DMS114 treated with DMSO at 0.1 percent for 48 hours (cell line): ENCODE measurements around the gene RPS6KA2.

Experiments used
- DNase-seq: peaks from one replicate; lab custom pipeline; 2025; ENCODE audit not compliant: unreplicated experiment; lab: John Stamatoyannopoulos, UW

RPS6KA2 gene

GRCh38 chr6:166627033-166627874 lies at the start of gene RPS6KA2:
Gene RPS6KA2 (minus strand): TSS chr6:166627251. CDS start chr6:166627019, 232 bp downstream.
- peak; percentile 94 for DNase-seq

DNA sequence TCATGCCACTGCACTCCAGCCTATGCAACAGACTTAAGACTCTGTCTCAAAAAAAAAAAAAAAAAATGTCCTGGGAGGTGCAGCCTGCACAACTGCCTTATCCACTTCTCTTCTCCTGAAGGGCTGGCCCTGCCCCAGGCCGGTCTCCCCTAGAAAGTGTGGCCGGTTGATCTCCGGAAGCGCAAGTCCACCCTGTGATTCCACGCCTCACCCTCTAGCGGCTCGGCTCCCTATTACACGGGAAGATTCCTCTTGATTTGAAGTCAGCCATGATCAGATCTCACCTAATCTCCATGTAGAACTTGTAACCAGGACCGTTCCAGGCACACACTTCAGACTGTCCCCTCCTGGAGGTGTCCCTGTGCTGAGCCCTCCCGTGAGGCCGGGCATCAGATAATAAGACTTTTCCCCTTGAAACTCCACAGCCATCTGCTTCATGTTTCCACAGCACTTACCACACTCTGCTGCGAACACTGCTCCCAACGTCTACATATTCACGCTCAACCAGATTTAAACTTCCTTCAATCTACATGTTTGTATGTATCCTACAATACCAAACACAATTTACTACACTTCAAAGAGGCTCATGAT lies 49.3 kb upstream of the RPS6KA2 start:
- no peak for DNase-seq

DNA sequence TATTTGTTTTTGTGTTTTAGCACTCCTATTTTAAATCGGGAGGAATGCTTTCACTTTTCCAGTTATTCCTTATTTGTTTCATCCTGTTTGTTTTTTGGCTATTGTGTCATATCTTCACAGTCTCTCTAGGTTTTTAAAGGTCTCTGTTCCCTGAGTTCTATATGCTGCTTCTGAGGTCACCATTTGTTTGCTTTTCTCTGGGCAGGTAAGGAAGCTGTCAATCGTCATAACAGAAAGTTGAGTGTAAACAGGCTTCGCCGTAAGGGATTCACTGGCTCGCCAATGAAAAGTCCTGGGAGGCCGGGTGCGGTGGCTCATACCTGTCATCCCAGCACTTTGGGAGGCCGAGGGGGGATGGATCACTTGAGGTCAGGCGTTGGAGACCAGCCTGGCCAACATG lies 48.7 kb upstream of the RPS6KA2 start:
- no peak for DNase-seq

DNA sequence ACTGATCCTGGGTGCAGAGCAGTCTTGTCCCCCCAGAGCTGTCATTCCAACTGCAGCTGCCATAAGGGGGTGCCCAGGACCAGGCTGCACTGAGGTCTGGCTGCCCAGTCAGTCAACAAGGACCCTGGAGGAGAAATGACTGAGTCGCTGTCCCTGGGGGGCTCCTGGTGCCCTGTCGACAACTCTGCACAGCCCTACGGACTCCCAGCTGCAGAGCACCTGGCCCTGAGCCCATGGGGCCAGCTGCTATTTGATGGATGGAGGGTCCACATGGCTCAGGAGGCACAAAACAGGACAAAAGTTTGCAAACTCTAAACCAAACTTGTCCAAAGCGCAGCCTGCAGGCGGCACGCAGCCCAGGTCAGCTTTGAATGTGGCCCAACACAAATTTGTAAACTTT lies 46.3 kb upstream of the RPS6KA2 start:
- DNase-seq = no peak

GRCh38 chr6:166672624-166673206 lies 45.7 kb upstream of the RPS6KA2 start:
- DNase-seq = no peak

DNA sequence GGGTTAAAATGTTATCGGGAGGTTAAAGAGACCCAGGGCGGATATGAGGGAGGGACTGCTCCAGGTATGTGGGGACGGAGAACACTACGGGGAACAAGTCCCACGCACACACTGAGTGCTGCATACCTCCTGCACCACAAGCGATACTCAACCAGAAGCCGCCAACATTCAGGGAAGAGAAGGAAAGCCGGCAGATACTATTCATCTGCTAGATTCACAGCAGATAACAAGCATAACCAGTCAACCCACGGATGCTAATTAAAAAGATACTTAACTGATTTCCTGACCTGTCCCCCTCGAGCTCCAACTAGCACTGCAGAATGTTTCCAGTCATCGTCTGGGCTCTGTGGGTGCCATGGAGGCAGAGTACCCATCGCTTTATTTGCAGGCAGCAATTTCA lies 45.1 kb upstream of the RPS6KA2 start:
- no peak for DNase-seq

DNA sequence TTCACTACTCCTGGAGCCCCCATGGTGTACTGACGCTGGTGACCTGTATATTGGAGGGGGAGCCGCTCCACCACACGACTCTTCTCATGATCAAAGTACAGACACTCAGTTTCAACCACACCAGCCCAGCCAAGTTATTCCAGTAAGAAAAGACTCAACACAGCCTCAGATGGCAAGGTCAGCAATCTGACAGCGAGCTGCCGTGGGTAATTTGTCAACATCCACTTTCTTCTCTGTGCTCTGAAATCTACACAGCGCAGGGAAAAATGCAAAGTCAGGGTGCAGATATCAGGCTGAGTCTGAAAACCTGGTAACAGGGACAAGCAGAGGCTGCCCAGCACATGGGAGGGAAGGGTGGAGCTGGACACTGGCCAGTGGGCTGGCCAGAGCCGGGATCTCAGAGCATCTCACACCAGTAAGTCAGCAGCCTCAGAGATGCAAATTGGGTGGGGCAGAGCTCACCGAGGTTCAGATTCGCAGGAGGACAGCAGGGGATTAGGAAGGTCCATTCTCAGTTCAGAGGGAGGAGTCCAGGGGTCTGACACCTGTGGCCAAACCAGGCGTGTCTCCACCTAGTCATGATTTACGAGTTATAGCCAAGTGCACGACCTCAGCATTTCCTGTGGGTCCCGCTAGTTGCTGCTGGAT lies 44.5 kb upstream of the RPS6KA2 start:
- DNase-seq = no peak

DNA sequence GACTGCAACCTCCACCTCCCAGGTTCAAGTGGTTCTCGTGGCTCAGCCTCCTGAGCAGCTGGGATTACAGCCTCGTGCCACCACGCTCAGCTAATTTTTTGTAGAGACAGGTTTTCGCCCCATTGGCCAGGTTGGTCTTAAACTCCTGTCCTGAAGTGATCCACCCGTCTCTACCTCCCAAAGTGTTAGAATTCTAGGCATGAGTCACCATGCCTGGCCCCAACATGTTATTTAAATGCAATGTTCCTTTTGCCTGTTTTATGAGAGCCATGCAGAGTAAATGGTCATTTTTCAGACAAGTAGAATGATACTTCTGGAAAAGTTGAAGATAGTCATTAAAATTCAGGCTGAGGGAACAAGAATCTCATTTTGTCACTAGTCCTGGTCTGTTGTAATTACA lies 43.8 kb upstream of the RPS6KA2 start:
- no peak for DNase-seq

GRCh38 chr6:166670013-166670412 lies 43.0 kb upstream of the RPS6KA2 start:
- no peak for DNase-seq

DNA sequence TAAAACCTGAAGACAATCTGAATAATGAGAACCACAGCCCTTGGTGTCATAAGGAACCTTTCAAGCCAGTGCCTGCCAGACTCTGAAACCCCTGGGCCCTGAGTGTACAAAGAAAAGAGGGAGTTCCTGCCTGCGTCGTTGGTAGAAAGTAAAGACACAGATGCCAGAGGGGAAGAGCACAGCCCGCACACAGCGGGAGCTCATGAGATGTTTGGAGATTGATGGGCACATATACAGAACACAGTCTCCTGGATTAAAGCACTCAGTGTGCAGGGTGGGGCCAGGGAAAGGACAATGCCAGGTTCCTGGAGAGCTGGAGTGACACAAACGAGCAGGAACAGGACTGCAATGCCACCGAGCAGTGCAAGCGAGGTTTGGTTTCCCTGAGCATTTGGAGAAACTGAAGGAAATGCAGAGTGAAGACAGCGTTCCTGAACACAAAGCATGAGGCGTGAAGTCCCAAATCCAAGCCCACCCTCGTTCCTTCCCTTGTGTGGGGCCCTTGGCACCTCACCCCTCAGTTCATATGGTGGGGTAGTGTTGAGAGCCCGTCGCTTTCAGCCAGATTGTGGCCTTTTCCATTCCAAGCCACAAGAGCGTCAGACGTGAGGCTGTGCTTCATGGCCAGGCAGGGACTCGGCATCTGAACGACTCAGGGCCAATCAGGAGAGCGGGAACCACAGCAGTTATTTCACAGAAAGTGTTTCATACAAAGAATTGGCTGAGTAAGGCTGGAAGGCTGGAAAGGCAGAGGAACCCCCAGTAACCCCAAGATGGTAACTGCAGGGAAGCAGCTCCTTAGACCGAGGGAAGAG lies 41.0 kb upstream of the RPS6KA2 start:
- no peak for DNase-seq

DNA sequence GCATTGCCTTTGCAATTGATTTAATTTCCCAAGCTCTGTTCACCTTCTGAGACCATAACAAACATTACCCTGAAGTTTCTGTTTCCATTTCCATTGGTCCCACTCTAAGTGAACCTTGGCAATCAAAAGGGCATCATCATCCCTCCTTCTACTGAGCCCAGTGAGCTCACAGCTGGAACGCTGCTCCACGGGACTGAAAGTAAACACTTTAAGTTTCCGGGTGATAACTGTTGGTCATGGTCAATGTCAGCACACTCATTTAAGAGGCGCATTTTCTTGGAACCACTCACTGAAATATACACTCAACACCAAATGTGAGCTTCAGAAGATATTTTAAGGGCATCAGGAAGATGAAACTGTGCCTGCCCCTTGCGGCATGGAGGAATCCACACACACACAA lies 37.1 kb upstream of the RPS6KA2 start:
- no peak for DNase-seq

GRCh38 chr6:166663568-166663967 lies 36.5 kb upstream of the RPS6KA2 start:
- DNase-seq = no peak

DNA sequence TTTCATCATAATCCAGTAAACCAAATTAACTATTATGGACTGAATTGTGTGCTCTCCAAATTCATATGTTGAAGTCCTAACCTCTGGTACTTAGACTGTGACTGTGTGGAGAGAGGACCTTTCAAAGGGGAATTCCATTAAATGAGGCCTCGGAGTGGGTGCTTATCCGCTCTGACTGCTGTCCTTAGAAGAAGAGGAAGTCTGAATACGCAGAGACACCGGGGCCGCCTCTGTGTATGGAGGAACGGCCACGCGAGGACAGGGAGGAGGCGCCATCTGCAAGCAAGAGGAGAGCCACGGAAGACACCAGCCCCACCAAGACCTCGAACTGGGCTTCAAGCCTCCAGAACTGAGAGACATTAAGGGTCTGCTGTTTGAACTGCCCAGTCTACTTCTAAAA lies 35.6 kb upstream of the RPS6KA2 start:
- no peak for DNase-seq

GRCh38 chr6:166661327-166662085 lies 34.5 kb upstream of the RPS6KA2 start:
- DNase-seq = no peak

GRCh38 chr6:166660157-166660688 lies 33.2 kb upstream of the RPS6KA2 start:
- DNase-seq = no peak

DNA sequence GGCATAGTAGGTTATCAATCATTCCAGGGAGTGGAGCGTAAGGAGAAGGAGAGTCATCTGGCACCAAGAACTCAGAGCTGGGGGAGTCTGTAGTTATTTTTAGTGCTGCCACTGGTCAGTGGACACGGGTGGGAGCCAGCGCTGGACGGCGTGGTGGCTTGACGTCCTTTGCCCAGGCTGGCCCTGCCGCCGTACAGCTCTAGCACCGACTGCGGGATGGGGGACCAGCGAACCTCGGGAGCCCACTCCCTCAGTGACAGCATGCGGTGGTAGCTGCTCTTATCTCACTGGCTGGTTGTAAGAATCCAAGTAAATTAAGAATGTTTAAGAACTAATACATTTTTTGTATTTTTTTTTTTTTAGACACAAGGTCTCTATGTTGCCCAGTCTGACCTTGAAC lies 32.5 kb upstream of the RPS6KA2 start:
- DNase-seq = no peak

GRCh38 chr6:166658792-166659150 lies 31.7 kb upstream of the RPS6KA2 start:
- DNase-seq = no peak

DNA sequence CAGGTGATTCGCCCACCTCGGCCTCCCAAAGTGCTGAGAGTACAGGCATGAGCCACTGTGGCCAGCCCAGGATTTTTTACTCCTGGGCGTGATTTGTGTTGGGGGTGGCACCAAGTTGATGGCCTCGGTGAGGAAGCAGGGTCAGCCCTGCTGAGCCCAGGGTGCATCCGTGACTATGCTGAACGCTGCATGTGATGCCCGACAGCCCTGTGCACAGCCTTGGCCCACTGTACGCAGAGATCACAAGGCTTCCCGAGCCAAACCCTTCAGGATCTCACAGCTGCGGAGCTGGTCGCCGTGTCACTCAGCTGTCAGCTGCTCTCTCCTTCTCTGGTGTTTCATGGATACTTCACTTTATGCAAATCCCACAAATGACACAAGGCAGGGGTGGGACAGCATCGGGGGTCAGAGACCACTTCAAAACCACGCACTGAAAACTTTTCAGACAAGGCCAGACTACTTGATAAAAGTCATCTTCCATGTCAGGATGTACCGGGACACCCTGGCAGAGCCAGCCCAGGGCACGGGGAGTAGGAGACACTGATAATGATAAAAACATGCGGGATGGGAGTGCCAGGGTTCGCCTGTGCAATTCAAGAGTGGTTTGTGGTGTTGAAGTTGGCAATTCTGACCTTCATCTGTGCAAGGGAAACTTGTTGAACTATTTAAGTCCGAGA lies 31.2 kb upstream of the RPS6KA2 start:
- no peak for DNase-seq

DNA sequence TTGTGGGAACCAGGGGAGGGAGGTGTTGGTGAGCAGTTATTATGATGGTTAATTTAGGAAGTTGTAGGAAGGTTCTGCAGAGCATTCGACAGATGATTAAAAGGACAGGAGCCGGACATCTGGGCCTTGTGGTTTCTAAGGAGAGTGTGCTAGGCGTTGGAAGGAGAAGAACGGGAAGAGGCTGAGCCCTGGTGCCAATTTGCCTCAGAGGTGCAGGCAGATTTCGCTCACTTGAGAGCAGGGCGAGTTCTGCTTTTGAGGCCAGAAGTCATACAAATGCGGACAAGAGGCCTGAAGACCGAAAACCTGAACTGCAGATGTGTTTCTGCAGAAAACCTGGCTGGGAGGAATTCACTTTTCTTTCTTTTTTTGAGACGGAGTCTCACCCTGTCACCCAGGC lies 30.5 kb upstream of the RPS6KA2 start:
- no peak for DNase-seq
